Hepatic stellate cell (primary cell): ENCODE data around the gene FBXL17.

Source experiments
- DNase-seq: peaks from one replicate; pipeline ENCODE4 v3.0.0; 2011; ENCODE audit warnings: low spot score

FBXL17 gene

GRCh38 chr5:107913494-107913893, 468.4 kb downstream of the FBXL17 start:
- DNase-seq: no peak

- no peak for DNase-seq
Observed at GRCh38 chr5:107900721-107901120, 481.2 kb downstream of the FBXL17 start.

GRCh38 chr5:107894361-107894760, 487.5 kb downstream of the FBXL17 start:
- DNase-seq: no peak

- DNase-seq: no peak
Observed at GRCh38 chr5:107893642-107894041, 488.3 kb downstream of the FBXL17 start.

GRCh38 chr5:107889387-107889786, 492.5 kb downstream of the FBXL17 start:
- no peak for DNase-seq

GRCh38 chr5:107888541-107888940, 493.4 kb downstream of the FBXL17 start:
- no peak for DNase-seq

- DNase-seq: no peak
Observed at GRCh38 chr5:107887166-107887943, 494.5 kb downstream of the FBXL17 start.

- no peak for DNase-seq
Observed at GRCh38 chr5:107885601-107886000, 496.3 kb downstream of the FBXL17 start.

GRCh38 chr5:107884871-107885270, 497.0 kb downstream of the FBXL17 start:
- no peak for DNase-seq

GRCh38 chr5:107878661-107879060, 503.2 kb downstream of the FBXL17 start:
- no peak for DNase-seq

GRCh38 chr5:107876906-107877305, 505.0 kb downstream of the FBXL17 start:
- no peak for DNase-seq

- no peak for DNase-seq
Observed at GRCh38 chr5:107876261-107876660, 505.6 kb downstream of the FBXL17 start.

GRCh38 chr5:107875833-107876232, 506.1 kb downstream of the FBXL17 start:
- DNase-seq: no peak

GRCh38 chr5:107874795-107875194, 507.1 kb downstream of the FBXL17 start:
- peak; percentile 7 for DNase-seq

- DNase-seq: no peak
Observed at GRCh38 chr5:107873877-107874276, 508.0 kb downstream of the FBXL17 start.

GRCh38 chr5:107871023-107871422, 510.9 kb downstream of the FBXL17 start:
- no peak for DNase-seq

- DNase-seq: peak; percentile 49
Observed at GRCh38 chr5:107869438-107870115, 512.3 kb downstream of the FBXL17 start.

GRCh38 chr5:107868650-107869409, 513.1 kb downstream of the FBXL17 start:
- no peak for DNase-seq

GRCh38 chr5:107867266-107867665, 514.6 kb downstream of the FBXL17 start:
- no peak for DNase-seq

GRCh38 chr5:107864793-107865192, 517.1 kb downstream of the FBXL17 start:
- no peak for DNase-seq

GRCh38 chr5:107863125-107863524, 518.8 kb downstream of the FBXL17 start:
- no peak for DNase-seq

GRCh38 chr5:107861565-107861964, 520.3 kb downstream of the FBXL17 start:
- DNase-seq: no peak

- no peak for DNase-seq
Observed at GRCh38 chr5:107860044-107860443, 521.9 kb downstream of the FBXL17 start.
